Neuronal stem cell (in vitro differentiated cells): Measurements from ENCODE around the gene TMEM255B.

ENCODE experiments used
- DNase-seq: peaks from one replicate; pipeline ENCODE4 v3.0.0-alpha.2; 2013; ENCODE audit warnings: low spot score
- H2AFZ ChIP-seq: one replicate; pipeline ENCODE4 v1.6.1; 2013; ENCODE audit warnings: mild to moderate bottlenecking, low read length, inconsistent platforms
- H2AK5ac ChIP-seq: 2 replicates; pipeline ENCODE4 v1.6.1; 2013; ENCODE audit warnings: low read depth, mild to moderate bottlenecking, inconsistent platforms, low read length, moderate library complexity, mixed read lengths
- H2BK120ac ChIP-seq: 2 replicates; pipeline ENCODE4 v1.6.1; 2013; ENCODE audit warnings: low read depth, mild to moderate bottlenecking, inconsistent platforms, low read length, moderate library complexity, mixed read lengths
- H2BK12ac ChIP-seq: one replicate; pipeline ENCODE4 v1.6.1; 2013; ENCODE audit warnings: low read length, inconsistent platforms
- H2BK15ac ChIP-seq: 2 replicates; pipeline ENCODE4 v1.6.1; 2013; ENCODE audit warnings: mild to moderate bottlenecking, low read length, inconsistent platforms, mixed read lengths
- H2BK5ac ChIP-seq: one replicate; pipeline ENCODE4 v1.6.1; 2013; ENCODE audit warnings: inconsistent platforms, mild to moderate bottlenecking, low read length, moderate library complexity
- H3K14ac ChIP-seq: one replicate; pipeline ENCODE4 v1.6.1; 2013; ENCODE audit warnings: low read length, inconsistent platforms
- H3K18ac ChIP-seq: 2 replicates; pipeline ENCODE4 v1.6.1; 2013; ENCODE audit warnings: low read length, inconsistent platforms
- H3K23ac ChIP-seq: 2 replicates; pipeline ENCODE4 v1.6.1; 2013; ENCODE audit warnings: low read depth, mild to moderate bottlenecking, mixed read lengths, low read length, inconsistent platforms; ENCODE audit not compliant: poor library complexity
- H3K27ac ChIP-seq: replicated peaks from 3 replicates; pipeline ENCODE4 v1.5.1; 2013; ENCODE audit warnings: low read length, inconsistent platforms
- H3K27me3 ChIP-seq, 3 experiments: 2 replicates each; pipeline ENCODE4 v1.6.1; 2013; ENCODE audit warnings: low read length in 3 of 3, mild to moderate bottlenecking in 2 of 3, inconsistent platforms in 1 of 3, low read depth in 1 of 3, mixed read lengths in 1 of 3, moderate library complexity in 1 of 3; ENCODE audit not compliant: control insufficient read depth in 3 of 3, insufficient read depth in 3 of 3
- H3K36me3 ChIP-seq, 2 donors: replicated peaks in 1 of 2; 2 replicates each; pipeline ENCODE4 v1.6.1; 2013; ENCODE audit warnings: low read length in 2 of 2; ENCODE audit not compliant: control insufficient read depth in 2 of 2, insufficient read depth in 2 of 2
- H3K4ac ChIP-seq: 2 replicates; pipeline ENCODE4 v1.6.1; 2013; ENCODE audit warnings: inconsistent platforms, mild to moderate bottlenecking, low read length, moderate library complexity
- H3K4me1 ChIP-seq, 2 donors: 1 replicate in 1 of 2; 2 replicates in 1 of 2; pipeline ENCODE4 v1.6.1; 2013; ENCODE audit warnings: low read length in 2 of 2, low read depth in 1 of 2; ENCODE audit not compliant: control insufficient read depth in 2 of 2, insufficient read depth in 1 of 2
- H3K4me2 ChIP-seq: one replicate; pipeline ENCODE4 v1.6.1; 2013; ENCODE audit warnings: mild to moderate bottlenecking, low read length, inconsistent platforms; ENCODE audit not compliant: insufficient read depth, poor library complexity, severe bottlenecking
- H3K4me3 ChIP-seq, 2 donors: 2 replicates each; pipeline ENCODE4 v1.5.1; 2013; ENCODE audit warnings: low read length in 2 of 2, mild to moderate bottlenecking in 2 of 2, inconsistent platforms in 1 of 2, moderate library complexity in 1 of 2
- H3K79me1 ChIP-seq: one replicate; pipeline ENCODE4 v1.6.1; 2013; ENCODE audit warnings: low read depth, mild to moderate bottlenecking, inconsistent platforms, low read length, moderate library complexity
- H3K9ac ChIP-seq: one replicate; pipeline ENCODE4 v1.6.1; 2013; ENCODE audit warnings: mild to moderate bottlenecking, low read depth, low read length, inconsistent platforms; ENCODE audit not compliant: poor library complexity
- H3K9me3 ChIP-seq, 2 donors: replicated peaks in 1 of 2; 2 replicates each; pipeline versions ENCODE3 to v1.6.1; 2013; ENCODE audit warnings: low read length in 2 of 2, mild to moderate bottlenecking in 2 of 2, inconsistent platforms in 1 of 2, low read depth in 1 of 2, mixed read lengths in 1 of 2, moderate library complexity in 1 of 2; ENCODE audit not compliant: control insufficient read depth in 2 of 2, insufficient read depth in 1 of 2
- H4K8ac ChIP-seq: one replicate; pipeline ENCODE4 v1.6.1; 2013; ENCODE audit warnings: low read depth, mild to moderate bottlenecking, inconsistent platforms, low read length, moderate library complexity
- H4K91ac ChIP-seq: one replicate; pipeline ENCODE4 v1.6.1; 2013; ENCODE audit warnings: low read length, low read depth, mild to moderate bottlenecking, inconsistent platforms; ENCODE audit not compliant: poor library complexity
- WGBS, 2 donors: extraction: QIAGEN DNeasy Blood & Tissue Kit; methylation state at CpG; one replicate each; pipeline ENCODE4 v1.1.7; 2013; ENCODE audit warnings: missing lambda C conversion rate in 2 of 2, mixed read lengths in 1 of 2; ENCODE audit not compliant: insufficient read length in 2 of 2, insufficient replicate concordance in 1 of 2; ENCODE audit errors: extremely low coverage in 2 of 2; 5-methylcytosine and 5-hydroxymethylcytosine counted together

The TMEM255B gene

GRCh38 chr13:113843063-113843654 lies 84.1 kb downstream of the TMEM255B start:
- H2AFZ ChIP-seq, result no peak overlapping the region
- H3K4ac ChIP-seq, result no peak overlapping the region
- H3K79me1 ChIP-seq, result peaks cover 2% of the 10 kb centered on the region
- H2BK12ac ChIP-seq, result peak overlapping the region; percentile 58
- no peak overlapping the region for H3K27ac ChIP-seq
- H3K36me3 ChIP-seq, result peaks cover 0 to 6% of the 10 kb centered on the region in 2 donors
- no peak overlapping the region for H3K9ac ChIP-seq
- no peak overlapping the region for H3K23ac ChIP-seq
- whole genome bisulfite sequencing, 2 donors, result no CpG with 5 or more reads among the region's 30 CpGs
- peak overlapping the region; percentile 70 for H2AK5ac ChIP-seq
- no peak overlapping the region for H3K14ac ChIP-seq
- H3K9me3 ChIP-seq, result no peaks in the 10 kb centered on the region
- H2BK5ac ChIP-seq, result peak overlapping the region; percentile 75
- no peak overlapping the region for H3K4me3 ChIP-seq
- peaks cover 0 to 15% of the 10 kb centered on the region in 2 donors for H3K4me1 ChIP-seq
- H2BK15ac ChIP-seq, result peak overlapping the region; percentile 49
- no peak overlapping the region for H4K91ac ChIP-seq
- no peaks in the 10 kb centered on the region for H3K27me3 ChIP-seq
- no peak for DNase-seq
- H3K4me2 ChIP-seq, result no peak overlapping the region
- H2BK120ac ChIP-seq, result no peak overlapping the region
- peak overlapping the region; percentile 52 for H3K18ac ChIP-seq
- no peak overlapping the region for H4K8ac ChIP-seq

GRCh38 chr13:113843864-113844556 lies 85.0 kb downstream of the TMEM255B start:
- no peak for DNase-seq
- peaks cover 0 to 6% of the 10 kb centered on the region in 2 donors for H3K36me3 ChIP-seq

GRCh38 chr13:113845055-113845454 lies 86.0 kb downstream of the TMEM255B start:
- Histone ChIP-seq H3K14ac (no peak overlapping the region), H3K79me1 (peaks cover 2% of the 10 kb centered on the region), H4K91ac (no peak overlapping the region), H3K36me3 (peaks cover 0 to 6% of the 10 kb centered on the region in 2 donors), H3K27ac (no peak overlapping the region), H3K4me2 (no peak overlapping the region), H2BK5ac (no peak overlapping the region), H3K4ac (no peak overlapping the region), H3K18ac (no peak overlapping the region), H3K4me1 (peaks cover 0 to 8% of the 10 kb centered on the region in 2 donors), H2AK5ac (no peak overlapping the region), H3K4me3 (no peak overlapping the region), H2BK120ac (no peak overlapping the region), H3K27me3 (no peaks in the 10 kb centered on the region), H3K9me3 (no peaks in the 10 kb centered on the region), H2BK12ac (no peak overlapping the region), H2AFZ (no peak overlapping the region), H4K8ac (no peak overlapping the region), H3K23ac (no peak overlapping the region), H3K9ac (no peak overlapping the region), H2BK15ac (no peak overlapping the region)
- no peak for DNase-seq
- no CpG with 5 or more reads among the region's 13 CpGs for WGBS, 2 donors

More at GRCh38 chr13:113843864-113844556, 85.0 kb downstream of the TMEM255B start:
- Histone ChIP-seq H2BK15ac (peak overlapping the region; percentile 37), H2BK12ac (peak overlapping the region; percentile 41), H3K4me2 (no peak overlapping the region), H3K9ac (peak overlapping the region; percentile 38), H2BK120ac (no peak overlapping the region), H3K9me3 (no peaks in the 10 kb centered on the region), H4K8ac (no peak overlapping the region), H2AK5ac (peak overlapping the region; percentile 70), H3K4me1 (peaks cover 0 to 11% of the 10 kb centered on the region in 2 donors), H4K91ac (no peak overlapping the region), H3K14ac (peak overlapping the region; percentile 94), H2BK5ac (peak overlapping the region; percentile 75), H2AFZ (no peak overlapping the region), H3K4me3 (no peak overlapping the region), H3K4ac (no peak overlapping the region), H3K18ac (peak overlapping the region; percentile 90), H3K27ac (no peak overlapping the region), H3K79me1 (peaks cover 2% of the 10 kb centered on the region), H3K27me3 (no peaks in the 10 kb centered on the region), H3K23ac (no peak overlapping the region)
- no CpG with 5 or more reads among the region's 26 CpGs for WGBS, 2 donors
